Hypothalamus (tissue), 51 donors: ENCODE results near the gene FAM72D.
"Not testable (repeated sequence)": the region's sequence is repeated elsewhere in the genome, so short reads cannot be mapped to it uniquely, and the experiment has no call there.

Source experiments
- DNase-seq, 51 donors: peaks; one replicate each; lab custom pipeline; 2025; lab: John Stamatoyannopoulos, UW

Gene FAM72D

GRCh38 chr1:145144264-145144913, 48.6 kb downstream of the FAM72D start:
- not testable (repeated sequence) for DNase-seq

DNA sequence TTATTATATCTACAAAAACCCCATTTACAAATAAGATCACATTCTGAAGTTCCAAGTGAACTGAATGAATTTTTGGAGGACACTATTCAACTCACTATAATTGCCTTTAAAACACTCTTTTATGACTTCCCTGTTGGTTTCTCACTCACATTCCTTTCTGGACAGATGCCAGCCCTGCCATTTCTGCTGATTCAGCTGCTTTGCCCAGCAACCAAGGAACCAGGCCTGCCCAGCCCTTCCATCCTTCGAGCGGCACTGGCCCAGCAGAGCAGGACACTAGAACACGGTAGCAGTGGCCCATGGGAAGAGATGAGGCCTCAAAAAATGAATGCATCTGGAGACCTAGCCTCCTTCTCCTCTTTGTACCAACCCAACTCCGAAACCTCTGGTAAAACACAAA, 50.5 kb downstream of the FAM72D start:
- not testable (repeated sequence) for DNase-seq

DNA sequence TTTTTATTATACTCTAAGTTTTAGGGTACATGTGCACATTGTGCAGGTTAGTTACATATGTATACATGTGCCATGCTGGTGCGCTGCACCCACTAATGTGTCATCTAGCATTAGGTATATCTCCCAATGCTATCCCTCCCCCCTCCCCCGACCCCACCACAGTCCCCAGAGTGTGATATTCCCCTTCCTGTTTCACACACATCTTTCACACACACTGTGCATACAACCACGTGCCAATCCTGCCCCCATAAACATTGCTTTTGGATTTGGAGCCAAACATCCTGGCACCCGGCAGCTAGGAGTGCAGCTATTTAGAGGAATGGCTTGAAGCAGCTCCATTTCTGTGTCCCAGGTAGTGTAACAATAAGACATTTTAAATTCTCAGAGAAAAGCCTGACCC, 51.4 kb downstream of the FAM72D start:
- not testable (repeated sequence) for DNase-seq

DNA sequence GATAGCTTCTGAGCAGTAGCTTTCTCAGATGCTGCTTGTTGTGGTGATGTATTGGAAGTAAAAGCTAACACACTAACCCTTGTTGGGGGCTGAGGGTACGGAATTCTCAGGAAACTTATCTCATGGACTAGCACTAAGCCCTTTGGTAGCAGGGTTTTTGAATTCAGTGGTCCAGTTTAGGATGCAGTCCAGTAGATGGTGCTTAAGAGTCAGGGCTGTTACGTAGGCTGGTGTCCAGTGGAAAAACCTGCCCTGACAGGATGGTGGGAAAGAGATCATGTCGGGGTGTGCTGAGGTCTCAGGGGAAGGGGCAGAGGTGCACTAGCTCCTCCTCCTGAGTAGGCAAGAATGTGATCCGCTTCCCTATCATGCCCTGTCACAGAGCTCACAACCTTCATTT, 59.6 kb downstream of the FAM72D start:
- DNase-seq, result not testable (repeated sequence)

DNA sequence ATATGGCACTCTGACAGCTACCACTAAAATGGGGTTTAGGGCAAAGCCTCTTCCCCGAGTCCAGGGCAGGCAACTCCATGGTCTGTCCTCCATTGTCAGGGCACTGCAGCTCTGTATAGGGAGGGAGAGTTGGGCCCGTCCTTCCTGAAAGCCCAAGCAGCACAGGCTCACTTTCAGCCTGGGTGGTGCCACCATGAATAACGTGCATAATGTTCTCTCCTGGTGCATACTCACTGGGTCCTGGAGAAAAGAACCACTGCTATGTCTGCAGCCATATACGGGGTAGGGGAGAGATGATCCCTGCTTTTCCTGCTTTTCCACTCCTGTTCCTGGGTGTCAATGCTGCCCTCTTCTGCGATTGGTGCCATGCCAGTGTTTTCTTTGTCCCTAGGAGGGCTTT, 60.1 kb downstream of the FAM72D start:
- DNase-seq, result not testable (repeated sequence)

GRCh38 chr1:145156891-145157610, 61.3 kb downstream of the FAM72D start:
- DNase-seq, result peak in 5 of 51 donors; percentile 0 to 24 (median 1)

DNA sequence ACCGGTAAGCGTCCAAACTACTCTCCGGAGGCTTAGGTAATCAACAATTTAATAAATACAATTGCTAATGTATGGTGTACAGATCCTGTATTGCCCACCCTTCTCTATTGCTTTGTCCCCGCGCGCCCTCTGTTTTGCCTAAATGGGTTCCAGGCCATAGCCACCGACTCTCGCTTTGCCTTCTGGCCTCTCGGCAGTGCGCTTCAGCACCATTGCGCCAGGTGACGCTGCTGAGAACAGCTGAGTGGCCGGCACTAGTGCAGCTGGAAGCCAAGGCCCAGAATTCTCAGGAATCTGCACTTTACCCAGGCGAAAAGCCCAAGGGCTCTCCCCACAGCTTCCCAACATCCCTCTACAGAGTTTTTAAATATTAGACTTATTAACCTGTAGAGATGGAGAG, 61.9 kb downstream of the FAM72D start:
- not testable (repeated sequence) for DNase-seq

- not testable (repeated sequence) for DNase-seq
Observed at GRCh38 chr1:145161046-145161752, 65.4 kb downstream of the FAM72D start.
